GM19438 (cell line): ENCODE data around the gene ALPK1.
"Not testable (repeated sequence)": the region's sequence is repeated elsewhere in the genome, so short reads cannot be mapped to it uniquely, and the experiment has no call there.

Experiments
- ATAC-seq: cut with Tn5 transposase; IDR thresholded peaks from one replicate; pipeline ENCODE4 v1.9.1; 2021; ENCODE audit warnings: low read depth; ENCODE audit not compliant: unreplicated experiment

Gene ALPK1

GRCh38 chr4:112426416-112426815 lies 129.2 kb downstream of the ALPK1 start:
- no peak for ATAC-seq

GRCh38 chr4:112431158-112431557 lies 134.0 kb downstream of the ALPK1 start:
- no peak for ATAC-seq

DNA sequence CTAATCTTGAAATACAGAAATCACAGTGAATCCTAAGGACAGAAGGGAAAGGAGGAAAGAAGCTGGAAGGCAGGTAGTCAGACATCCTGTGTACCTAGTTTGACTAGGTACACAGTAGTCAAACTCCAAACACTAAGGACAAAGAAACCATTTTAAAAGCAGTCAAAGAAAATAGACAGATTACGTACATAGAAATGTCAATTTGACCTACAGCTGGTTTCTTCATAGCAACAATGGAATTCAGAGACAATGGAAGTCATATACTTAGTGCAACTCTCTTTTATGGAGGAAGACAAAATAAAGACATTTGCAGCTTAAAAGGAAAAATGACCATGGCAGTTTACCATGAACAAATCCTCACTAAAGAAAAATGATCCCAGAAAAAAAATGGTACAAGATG lies 139.8 kb downstream of the ALPK1 start:
- no peak for ATAC-seq

- not testable (repeated sequence) for ATAC-seq
Observed at GRCh38 chr4:112442226-112442625, 145.1 kb downstream of the ALPK1 start.

GRCh38 chr4:112448306-112449132 lies 151.3 kb downstream of the ALPK1 start:
- ATAC-seq = no peak

GRCh38 chr4:112449708-112450107 lies 152.5 kb downstream of the ALPK1 start:
- ATAC-seq = no peak

DNA sequence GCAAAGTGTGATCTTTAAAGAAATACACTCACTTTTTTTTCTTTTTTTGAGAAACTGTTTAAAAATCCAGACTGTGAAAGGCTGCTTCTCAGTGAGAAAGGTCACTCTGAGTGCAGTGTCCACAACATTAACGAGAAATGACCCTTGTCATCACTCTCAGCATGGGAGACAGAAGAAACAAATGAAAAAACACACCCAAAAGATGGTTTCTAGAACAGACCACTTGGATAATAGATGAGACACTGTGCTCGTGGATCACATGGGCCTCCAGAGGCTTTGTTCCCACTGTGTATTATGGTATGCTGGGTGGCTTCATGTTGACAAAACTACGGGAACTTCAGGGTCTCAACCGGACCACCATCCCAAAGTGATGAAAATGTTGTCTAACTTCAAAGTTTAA lies 153.9 kb downstream of the ALPK1 start:
- ATAC-seq = no peak

- no peak for ATAC-seq
Observed at GRCh38 chr4:112451831-112452230, 154.7 kb downstream of the ALPK1 start.

DNA sequence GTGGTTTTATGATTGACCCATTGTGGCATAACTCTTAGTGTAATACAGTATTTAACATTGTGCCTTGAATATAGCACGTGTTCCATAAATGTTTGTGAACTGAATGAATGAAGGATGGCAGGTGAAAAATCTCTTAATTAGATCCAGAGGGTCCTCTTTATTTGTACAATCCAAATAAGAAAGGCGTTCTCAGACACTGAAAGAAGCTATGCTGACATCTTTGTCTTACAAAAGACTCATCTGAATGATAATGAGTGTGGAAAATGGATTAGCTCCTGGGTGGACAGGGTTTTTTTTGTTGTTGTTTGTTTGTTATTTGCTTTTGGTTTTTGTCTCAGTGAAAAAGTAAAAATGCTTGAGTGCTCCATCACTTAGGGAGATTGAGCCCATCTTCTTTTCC lies 156.2 kb downstream of the ALPK1 start:
- no peak for ATAC-seq

- no peak for ATAC-seq
Observed at GRCh38 chr4:112472318-112472717, 175.1 kb downstream of the ALPK1 start.

DNA sequence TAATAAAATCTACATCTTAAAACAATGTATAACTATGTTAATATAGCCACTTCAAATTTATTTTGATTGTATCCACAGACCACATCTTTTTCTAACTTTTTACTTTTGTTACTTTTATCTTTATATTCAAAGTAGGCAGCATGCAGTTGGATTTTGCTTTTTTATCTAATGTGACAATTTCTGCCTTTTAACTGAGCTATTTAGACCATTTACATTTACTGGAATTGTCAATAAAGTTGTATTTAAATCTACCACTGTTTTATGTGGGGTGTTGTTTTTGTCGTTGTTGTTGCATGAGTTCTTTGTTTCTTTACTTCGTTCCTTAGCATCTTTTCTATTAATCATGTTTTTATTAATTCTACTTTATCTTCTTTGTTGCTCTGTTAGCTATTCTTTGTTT lies 176.8 kb downstream of the ALPK1 start:
- no peak for ATAC-seq

DNA sequence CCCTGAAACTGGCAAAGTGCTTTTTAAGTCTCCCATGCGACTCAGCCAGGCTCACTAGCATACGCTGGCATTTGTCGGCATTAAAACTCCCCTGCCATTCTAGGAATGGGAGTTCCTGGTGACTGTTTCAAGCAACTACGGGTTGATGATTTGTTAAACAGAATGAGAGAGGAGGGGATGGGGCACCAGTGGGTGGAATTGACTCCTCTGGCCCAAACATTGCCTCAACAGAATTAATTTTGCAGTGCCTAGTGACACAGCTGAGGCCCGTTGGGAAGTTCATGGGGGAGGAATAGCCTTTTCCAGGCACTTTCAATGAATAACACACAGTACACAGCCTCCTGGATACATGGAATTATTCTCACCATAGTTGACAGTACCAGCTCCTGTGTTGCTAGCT lies 188.8 kb downstream of the ALPK1 start:
- ATAC-seq = no peak

GRCh38 chr4:112490808-112491207 lies 193.6 kb downstream of the ALPK1 start:
- ATAC-seq = not testable (repeated sequence)
